ENCODE results near the gene C5AR2.

DNA sequence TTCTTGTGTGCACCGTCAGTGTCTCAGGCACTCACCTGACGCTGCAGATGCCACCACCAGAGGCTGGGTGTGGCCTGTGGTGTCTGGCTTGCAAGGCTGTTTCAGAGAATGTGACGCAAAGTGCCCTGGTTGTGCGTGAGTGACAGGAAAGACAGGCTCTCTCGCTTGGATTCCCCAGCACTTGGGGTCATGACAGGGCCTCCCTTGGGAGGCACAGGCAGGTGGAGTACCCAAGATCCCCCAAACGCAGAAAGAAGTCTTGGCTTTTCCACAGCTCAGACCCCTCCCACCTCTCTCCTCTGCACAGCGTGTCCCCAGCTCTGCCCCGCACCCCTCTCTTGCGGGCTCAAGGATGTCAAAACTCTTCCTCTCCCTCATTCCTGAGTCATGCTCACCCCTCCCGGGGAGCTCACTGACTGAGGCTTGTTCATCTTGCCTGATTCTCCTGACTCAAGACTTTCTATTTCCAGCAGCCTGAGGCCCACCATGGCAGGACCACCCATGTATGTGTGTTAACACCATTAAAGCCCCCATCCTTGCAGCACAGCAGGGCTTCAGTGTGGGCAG lies 38.2 kb downstream of the C5AR2 start:
- TF ChIP-seq, protein P1, sequence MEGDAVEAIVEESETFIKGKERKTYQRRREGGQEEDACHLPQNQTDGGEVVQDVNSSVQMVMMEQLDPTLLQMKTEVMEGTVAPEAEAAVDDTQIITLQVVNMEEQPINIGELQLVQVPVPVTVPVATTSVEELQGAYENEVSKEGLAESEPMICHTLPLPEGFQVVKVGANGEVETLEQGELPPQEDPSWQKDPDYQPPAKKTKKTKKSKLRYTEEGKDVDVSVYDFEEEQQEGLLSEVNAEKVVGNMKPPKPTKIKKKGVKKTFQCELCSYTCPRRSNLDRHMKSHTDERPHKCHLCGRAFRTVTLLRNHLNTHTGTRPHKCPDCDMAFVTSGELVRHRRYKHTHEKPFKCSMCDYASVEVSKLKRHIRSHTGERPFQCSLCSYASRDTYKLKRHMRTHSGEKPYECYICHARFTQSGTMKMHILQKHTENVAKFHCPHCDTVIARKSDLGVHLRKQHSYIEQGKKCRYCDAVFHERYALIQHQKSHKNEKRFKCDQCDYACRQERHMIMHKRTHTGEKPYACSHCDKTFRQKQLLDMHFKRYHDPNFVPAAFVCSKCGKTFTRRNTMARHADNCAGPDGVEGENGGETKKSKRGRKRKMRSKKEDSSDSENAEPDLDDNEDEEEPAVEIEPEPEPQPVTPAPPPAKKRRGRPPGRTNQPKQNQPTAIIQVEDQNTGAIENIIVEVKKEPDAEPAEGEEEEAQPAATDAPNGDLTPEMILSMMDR (IDR thresholded peaks at IDR 0.05): no peak
- TF ChIP-seq FOXK1 (CRISPR knock-in tag; IDR thresholded peaks at IDR 0.05) (no peak), ZNF121 (CRISPR knock-in tag; IDR thresholded peaks at IDR 0.05) (no peak), NR2C2 (CRISPR knock-in tag; IDR thresholded peaks at IDR 0.05) (no peak), JUN (CRISPR knock-in tag; IDR thresholded peaks at IDR 0.05) (no peak), HMGA2 (CRISPR knock-in tag; IDR thresholded peaks at IDR 0.05) (no peak), ZNF416 (CRISPR knock-in tag; IDR thresholded peaks at IDR 0.05) (no peak), KAT7 (CRISPR knock-in tag; IDR thresholded peaks at IDR 0.05; ENCODE audit: borderline replicate concordance) (no peak), ZBTB21 (CRISPR knock-in tag; IDR thresholded peaks at IDR 0.05; ENCODE audit: borderline replicate concordance) (no peak), CREM (CRISPR knock-in tag; IDR thresholded peaks at IDR 0.05) (no peak)
- TF ChIP-seq, protein P2, sequence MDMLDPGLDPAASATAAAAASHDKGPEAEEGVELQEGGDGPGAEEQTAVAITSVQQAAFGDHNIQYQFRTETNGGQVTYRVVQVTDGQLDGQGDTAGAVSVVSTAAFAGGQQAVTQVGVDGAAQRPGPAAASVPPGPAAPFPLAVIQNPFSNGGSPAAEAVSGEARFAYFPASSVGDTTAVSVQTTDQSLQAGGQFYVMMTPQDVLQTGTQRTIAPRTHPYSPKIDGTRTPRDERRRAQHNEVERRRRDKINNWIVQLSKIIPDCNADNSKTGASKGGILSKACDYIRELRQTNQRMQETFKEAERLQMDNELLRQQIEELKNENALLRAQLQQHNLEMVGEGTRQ (CRISPR knock-in tag; IDR thresholded peaks at IDR 0.05): no peak
- TF ChIP-seq, protein P3, sequence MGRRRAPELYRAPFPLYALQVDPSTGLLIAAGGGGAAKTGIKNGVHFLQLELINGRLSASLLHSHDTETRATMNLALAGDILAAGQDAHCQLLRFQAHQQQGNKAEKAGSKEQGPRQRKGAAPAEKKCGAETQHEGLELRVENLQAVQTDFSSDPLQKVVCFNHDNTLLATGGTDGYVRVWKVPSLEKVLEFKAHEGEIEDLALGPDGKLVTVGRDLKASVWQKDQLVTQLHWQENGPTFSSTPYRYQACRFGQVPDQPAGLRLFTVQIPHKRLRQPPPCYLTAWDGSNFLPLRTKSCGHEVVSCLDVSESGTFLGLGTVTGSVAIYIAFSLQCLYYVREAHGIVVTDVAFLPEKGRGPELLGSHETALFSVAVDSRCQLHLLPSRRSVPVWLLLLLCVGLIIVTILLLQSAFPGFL (CRISPR knock-in tag; IDR thresholded peaks at IDR 0.05; ENCODE audit: borderline replicate concordance): no peak
- TF ChIP-seq, protein P4, sequence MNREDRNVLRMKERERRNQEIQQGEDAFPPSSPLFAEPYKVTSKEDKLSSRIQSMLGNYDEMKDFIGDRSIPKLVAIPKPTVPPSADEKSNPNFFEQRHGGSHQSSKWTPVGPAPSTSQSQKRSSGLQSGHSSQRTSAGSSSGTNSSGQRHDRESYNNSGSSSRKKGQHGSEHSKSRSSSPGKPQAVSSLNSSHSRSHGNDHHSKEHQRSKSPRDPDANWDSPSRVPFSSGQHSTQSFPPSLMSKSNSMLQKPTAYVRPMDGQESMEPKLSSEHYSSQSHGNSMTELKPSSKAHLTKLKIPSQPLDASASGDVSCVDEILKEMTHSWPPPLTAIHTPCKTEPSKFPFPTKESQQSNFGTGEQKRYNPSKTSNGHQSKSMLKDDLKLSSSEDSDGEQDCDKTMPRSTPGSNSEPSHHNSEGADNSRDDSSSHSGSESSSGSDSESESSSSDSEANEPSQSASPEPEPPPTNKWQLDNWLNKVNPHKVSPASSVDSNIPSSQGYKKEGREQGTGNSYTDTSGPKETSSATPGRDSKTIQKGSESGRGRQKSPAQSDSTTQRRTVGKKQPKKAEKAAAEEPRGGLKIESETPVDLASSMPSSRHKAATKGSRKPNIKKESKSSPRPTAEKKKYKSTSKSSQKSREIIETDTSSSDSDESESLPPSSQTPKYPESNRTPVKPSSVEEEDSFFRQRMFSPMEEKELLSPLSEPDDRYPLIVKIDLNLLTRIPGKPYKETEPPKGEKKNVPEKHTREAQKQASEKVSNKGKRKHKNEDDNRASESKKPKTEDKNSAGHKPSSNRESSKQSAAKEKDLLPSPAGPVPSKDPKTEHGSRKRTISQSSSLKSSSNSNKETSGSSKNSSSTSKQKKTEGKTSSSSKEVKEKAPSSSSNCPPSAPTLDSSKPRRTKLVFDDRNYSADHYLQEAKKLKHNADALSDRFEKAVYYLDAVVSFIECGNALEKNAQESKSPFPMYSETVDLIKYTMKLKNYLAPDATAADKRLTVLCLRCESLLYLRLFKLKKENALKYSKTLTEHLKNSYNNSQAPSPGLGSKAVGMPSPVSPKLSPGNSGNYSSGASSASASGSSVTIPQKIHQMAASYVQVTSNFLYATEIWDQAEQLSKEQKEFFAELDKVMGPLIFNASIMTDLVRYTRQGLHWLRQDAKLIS (CRISPR knock-in tag; IDR thresholded peaks at IDR 0.05; ENCODE audit: borderline replicate concordance): no peak

All from WTC11 (cell line).